Left lobe of liver (tissue), 2 donors: Measurements from ENCODE around the gene SPTBN5. TPM values are rescaled to one million over a fixed set of nuclear protein-coding genes. Genes with fewer than 3 reads are reported as not detected.

ENCODE experiments used
- ATAC-seq: fragments of 200-7000 bp; cut with Tn5 transposase; one replicate; pipeline ENCODE4 v1.9.1; 2020; ENCODE audit warnings: mild to moderate bottlenecking, moderate library complexity
- DNase-seq: peaks from one replicate; pipeline ENCODE4 v3.0.0-alpha.2; 2020; ENCODE audit warnings: low spot score
- total RNA-seq: library from RNA; stranded (reverse); gene quantifications from one replicate; pipeline ENCODE4 v1.2.1, GENCODE V29; 2021
- donor health status: DM: no; HTN: no; CAD: no; lungs with moderate emphysema.
- donor health status: DM: no; HTN: yes; CAD: no.

The SPTBN5 gene
- total RNA-seq, 1 donor from 2014 or later = 3.5 TPM

DNA sequence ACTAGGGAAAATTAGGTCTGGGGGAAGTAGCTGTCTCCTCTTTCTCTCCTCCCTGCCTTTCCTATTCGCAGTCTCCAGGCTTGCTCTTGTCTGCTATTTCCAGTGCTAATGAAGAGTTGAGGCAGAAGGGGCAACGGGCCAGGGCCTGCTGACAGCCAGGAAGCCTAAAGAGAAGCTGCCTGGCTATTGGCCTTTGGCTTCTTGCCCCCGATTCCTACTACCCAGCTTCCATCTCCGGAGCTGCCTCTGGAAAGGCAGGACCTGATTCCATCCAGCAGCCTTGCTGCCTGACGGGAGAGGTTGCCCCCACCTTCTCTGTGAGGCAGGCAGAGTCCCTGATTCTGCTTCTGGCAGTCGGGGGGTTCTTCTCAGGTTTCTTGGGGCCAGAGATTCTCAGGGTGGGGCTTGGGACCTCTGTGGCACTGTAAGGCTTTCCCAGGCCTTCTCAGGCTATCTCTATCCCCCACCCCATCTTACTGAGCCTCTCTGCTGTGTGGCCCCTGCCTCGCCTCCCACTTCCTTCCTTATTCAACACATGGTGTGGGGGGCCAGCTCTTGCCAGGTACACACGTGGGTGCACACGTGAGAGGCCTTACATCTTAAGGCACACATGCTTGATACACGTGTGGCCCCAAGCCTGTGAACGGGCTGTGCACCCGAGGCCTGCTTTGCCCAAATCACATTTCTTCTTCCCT, 84.2 kb downstream of the SPTBN5 start:
- DNase-seq (no peak), ATAC-seq (no peak)

DNA sequence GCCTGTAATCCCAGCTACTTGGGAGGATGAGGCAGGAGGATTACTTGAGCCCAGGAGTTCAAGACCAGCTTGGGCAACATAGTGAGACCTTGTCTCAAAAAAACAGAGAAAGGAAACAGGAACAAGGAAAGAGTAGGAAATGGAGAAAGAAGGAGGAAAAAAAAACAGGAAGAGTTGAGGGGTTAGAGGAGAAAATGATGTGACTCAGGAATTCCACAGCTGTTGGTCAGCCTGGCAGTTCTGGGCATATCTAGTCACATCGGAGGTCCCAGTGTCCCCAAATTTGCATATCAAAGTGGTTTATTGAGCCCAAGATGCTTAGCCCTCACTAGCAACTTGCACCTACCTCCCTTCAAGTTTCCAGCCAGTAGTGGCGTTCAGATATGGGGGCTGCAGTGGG, 84.7 kb downstream of the SPTBN5 start:
- ATAC-seq (no peak), DNase-seq (no peak)

DNA sequence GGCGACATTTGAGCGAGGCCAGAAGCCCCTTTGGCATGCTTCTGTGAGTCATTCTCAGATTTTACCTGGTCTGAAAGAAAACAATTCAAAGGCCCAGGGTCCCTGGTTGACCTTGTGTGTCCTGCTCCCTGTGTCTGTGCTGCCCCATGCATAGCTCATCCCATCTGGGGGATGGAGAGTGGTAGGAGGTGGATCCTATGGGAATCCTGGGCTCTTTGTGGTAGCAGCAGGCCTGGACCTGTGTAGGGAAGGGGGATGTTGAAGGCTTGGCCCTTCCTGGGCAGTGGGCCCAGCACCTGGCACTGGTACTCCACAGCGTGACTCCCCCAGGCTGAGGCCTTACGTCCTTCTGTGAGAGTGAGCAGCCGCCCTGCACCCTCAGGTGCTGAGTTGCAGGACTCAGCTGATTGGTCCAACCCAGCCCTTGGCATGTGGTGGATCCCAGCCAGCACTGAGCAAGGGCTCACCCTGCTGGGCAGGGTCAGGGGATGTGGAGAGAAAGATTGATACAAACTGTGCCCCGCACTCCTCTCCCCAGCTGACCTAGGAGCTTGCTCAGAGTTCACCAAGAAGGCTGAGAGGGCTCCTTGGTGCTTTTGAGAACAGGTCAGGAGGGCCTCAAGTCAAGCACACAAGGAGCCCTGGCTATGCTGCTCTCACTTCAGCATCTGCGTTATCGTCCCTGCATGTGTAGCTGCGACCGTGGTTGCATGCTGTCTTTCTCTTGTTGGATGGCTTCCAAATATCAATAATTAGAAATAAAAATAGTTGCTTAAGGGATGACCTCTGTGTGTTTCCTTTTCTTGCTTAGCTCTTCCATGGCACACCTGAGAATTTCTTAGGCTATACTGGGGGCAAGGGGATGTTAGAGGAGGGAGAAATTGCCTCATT, 87.3 kb downstream of the SPTBN5 start:
- DNase-seq (no peak), ATAC-seq (peak; percentile 52)

DNA sequence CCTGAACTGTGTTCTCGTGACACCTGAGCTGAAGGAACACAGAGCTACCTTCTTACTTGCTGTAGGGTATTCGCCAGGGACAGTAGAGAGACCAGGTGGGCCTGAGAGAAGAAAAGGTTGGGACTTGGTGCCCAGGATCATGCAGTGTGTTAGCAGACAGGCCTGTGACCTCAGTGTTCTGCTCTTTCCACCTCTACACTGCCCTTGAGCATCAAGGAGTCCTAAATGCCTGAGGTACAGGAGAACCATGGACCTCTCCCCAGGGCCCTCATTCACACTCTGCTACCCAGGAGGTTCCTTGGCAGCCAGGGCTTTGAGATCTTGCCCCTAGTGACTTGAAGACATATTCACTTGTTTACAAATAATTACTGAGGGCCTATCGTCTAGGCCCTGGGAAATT, 88.1 kb downstream of the SPTBN5 start:
- DNase-seq = no peak
- ATAC-seq = no peak

DNA sequence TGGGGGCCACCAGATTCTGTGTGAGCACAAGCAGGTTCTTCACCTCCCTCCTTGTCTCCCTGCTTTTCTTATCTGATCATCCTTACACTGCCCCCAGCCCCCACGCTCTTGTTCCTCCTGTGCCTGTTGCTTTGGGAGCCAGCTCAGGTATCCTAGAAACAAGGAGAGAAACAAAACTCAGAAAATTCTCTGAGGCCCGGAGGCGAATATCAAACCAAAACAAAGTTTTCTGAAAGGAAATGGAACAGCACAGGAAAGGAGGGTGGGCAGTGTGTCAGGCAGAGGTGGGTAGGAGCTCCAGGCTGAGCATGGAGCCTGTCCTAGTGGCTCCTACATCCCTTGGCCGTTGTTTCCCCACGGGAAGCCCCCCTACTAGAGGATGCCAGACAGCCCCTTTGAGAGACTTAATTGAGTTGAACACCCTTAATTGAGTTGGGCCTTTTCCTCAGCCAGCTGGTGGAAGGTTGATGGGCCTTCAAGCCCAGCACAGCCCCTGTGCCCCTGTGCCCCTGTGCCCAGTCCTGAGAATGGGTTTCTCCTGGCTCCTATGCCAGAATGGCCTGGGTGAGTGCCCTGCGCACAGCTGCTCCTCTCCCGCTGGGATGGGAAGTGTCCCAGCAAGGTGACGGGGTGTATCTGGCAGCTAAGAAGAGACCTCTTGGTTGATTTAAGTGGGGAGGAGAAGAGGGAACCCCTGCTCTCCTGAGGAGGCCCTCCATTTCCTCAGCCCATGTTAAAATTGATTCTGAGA, 88.8 kb downstream of the SPTBN5 start:
- DNase-seq (no peak), ATAC-seq (no peak)

DNA sequence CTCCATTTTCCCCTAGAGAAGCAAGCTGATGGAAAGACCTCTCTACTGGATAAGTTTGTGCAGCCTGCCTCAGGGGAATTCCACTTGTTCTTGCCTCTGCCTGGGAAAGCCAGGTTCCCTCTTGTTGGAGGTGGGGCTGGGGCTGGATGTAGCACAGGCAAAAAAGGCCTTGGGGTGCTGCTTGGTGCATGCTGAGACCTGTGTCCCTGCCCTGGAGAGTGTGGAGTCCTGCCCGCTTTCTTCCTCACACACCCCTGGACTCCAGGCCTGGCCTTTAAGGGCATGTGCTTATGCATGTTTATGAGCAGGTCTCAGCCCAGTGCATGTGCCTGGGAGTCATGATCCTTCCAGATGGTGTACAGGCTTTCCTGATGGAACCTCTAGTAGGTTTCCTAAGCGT, 89.5 kb downstream of the SPTBN5 start:
- ATAC-seq (no peak), DNase-seq (no peak)

DNA sequence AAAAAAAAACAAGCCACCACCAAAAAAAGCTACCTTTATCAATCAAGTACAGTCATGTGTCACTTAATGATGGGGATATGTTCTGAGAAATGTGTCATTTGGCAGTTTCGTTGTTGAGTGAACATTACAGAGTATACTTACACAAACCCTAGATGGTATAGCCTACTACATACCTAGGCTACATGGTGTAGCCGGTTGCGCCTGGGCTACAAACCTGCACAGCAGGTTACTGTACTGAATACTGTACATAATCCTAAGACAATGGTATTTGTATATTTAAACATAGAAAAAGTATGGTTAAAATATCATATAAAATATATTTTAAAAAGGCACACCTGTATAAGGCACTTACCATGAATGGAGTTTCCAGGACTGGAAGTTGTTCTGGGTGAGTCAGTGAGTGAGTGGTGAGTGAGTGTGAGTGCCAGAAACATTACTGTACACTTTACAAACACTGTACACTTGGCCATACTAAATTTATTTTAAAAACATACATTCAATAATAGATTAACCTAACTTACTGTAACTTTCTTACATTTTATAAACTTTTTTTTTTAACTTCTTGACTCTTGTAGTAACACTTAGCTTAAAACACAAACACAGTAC, 91.9 kb downstream of the SPTBN5 start:
- no peak for DNase-seq
- ATAC-seq = no peak

- DNase-seq = no peak
- ATAC-seq = no peak
These were observed 92.7 kb downstream of the SPTBN5 start for GRCh38 chr15:41801185-41801584.

GRCh38 chr15:41799488-41799805, 94.4 kb downstream of the SPTBN5 start:
- no peak for ATAC-seq
- no peak for DNase-seq

GRCh38 chr15:41798607-41799487, 95.0 kb downstream of the SPTBN5 start:
- ATAC-seq (peak; percentile 74), DNase-seq (no peak)

Other genes starting within 250 kb of the SPTBN5 start
- gene MGA, start 233.6 kb downstream of the SPTBN5 start, total RNA-seq = 10.7 TPM
- gene MAPKBP1, start 119.6 kb downstream of the SPTBN5 start, total RNA-seq = 6.6 TPM
- gene JMJD7, start 66.0 kb downstream of the SPTBN5 start, total RNA-seq = 8.9 TPM
- gene PLA2G4B, start 55.2 kb downstream of the SPTBN5 start, total RNA-seq = 5.9 TPM
- gene EHD4, start 78.5 kb upstream of the SPTBN5 start, total RNA-seq = 5.3 TPM
- gene PLA2G4E, start 127.0 kb upstream of the SPTBN5 start, total RNA-seq = not detected
- not detected for gene PLA2G4D, start 200.5 kb upstream of the SPTBN5 start, total RNA-seq